Erythroblast (primary cell): ENCODE results near the gene TMPRSS15.

Experiments
- GATA1 ChIP-seq: IDR thresholded peaks from 2 replicates; pipeline ENCODE4 v1.6.1; 2011; ENCODE audit warnings: low read depth, mild to moderate bottlenecking, control low read depth, low read length, moderate library complexity
- POLR2A ChIP-seq: IDR thresholded peaks from 2 replicates; pipeline ENCODE4 v1.6.1; 2011; ENCODE audit warnings: mild to moderate bottlenecking, low read length

GRCh38 chr21:18334066-18334465 is 69.5 kb downstream of the TMPRSS15 start:
- TF ChIP-seq POLR2A (no peak), GATA1 (no peak)
